ENCODE results near the gene TUSC2.
"Not testable (repeated sequence)": the region's sequence is repeated elsewhere in the genome, so short reads cannot be mapped to it uniquely, and the experiment has no call there.

The TUSC2 gene

GRCh38 chr3:50293079-50293801 is 34.8 kb downstream of the TUSC2 start:
- FAIRE-seq = no peak

GRCh38 chr3:50292159-50293078 is 35.6 kb downstream of the TUSC2 start, which contains the start of gene IFRD2:
TSS of gene IFRD2 (minus strand) at chr3:50292429. CDS start at chr3:50292274, 155 bp downstream.
- peak; percentile 97 for FAIRE-seq

- FAIRE-seq = no peak
Observed at GRCh38 chr3:50290161-50290641, 37.8 kb downstream of the TUSC2 start.

GRCh38 chr3:50289130-50289529 is 38.9 kb downstream of the TUSC2 start:
- FAIRE-seq = no peak

- FAIRE-seq = no peak
Observed at GRCh38 chr3:50288387-50289007, 39.5 kb downstream of the TUSC2 start.

GRCh38 chr3:50287262-50287661 is 40.8 kb downstream of the TUSC2 start:
- FAIRE-seq = no peak

GRCh38 chr3:50286322-50287227 is 41.4 kb downstream of the TUSC2 start:
- FAIRE-seq = no peak

- not testable (repeated sequence) for FAIRE-seq
Observed at GRCh38 chr3:50284121-50284520, 43.9 kb downstream of the TUSC2 start.

GRCh38 chr3:50279255-50280016 is 48.6 kb downstream of the TUSC2 start:
- FAIRE-seq = no peak

- no peak for FAIRE-seq
Observed at GRCh38 chr3:50278880-50279224, 49.2 kb downstream of the TUSC2 start, which contains the start of gene LSMEM2. TSS of gene LSMEM2 (plus strand) at chr3:50279087. CDS start at chr3:50279114, 27 bp downstream.

- FAIRE-seq = no peak
Observed at GRCh38 chr3:50278123-50278879, 49.7 kb downstream of the TUSC2 start.

- no peak for FAIRE-seq
Observed at GRCh38 chr3:50276762-50277101, 51.3 kb downstream of the TUSC2 start.

GRCh38 chr3:50275996-50276761 is 51.8 kb downstream of the TUSC2 start:
- FAIRE-seq = no peak

- no peak for FAIRE-seq
Observed at GRCh38 chr3:50275141-50275995, 52.7 kb downstream of the TUSC2 start.

Measured in G401.6 (cell line).